ENCODE measurements around the gene ACAP3. TPM values are rescaled to one million over a fixed set of nuclear protein-coding genes. Genes with fewer than 3 reads are reported as not detected.

Gene ACAP3
- total RNA-seq, 1 donor from 2014 or later, result 10.7 TPM

DNA sequence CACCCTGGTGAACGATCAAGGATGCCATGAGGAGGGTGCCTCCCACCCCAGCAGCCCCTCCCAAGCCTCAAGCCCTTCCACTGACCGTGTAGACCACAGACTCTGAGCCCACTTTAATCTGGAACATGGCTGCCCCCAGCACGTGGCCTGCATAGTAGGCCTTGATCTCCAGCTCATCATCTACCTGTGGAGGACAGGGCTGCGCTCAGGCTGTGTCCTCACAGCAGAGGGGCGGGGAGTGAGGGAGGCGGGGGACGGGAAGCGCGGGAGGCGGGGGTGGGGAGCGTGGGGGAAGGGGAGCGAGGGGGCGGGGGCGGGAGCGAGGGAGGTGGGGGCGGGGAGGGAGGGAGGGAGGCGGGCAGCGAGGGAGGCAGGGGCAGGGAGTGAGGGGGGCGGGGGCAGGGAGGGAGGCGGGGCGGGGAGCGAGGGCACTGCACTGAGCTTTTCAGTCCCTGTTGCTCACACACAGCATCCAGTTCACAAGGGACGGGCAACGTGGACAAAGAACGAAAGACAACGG is 7.8 kb upstream of the ACAP3 start:
- peak overlapping the region; percentile 45 for H3K4me2 ChIP-seq
- Mint-ChIP-seq H3K4me3 (peak overlapping the region; percentile 13), H3K9me3 (no peaks in the 10 kb centered on the region), H3K27ac (no peak overlapping the region), H3K4me1 (peaks cover 6% of the 10 kb centered on the region), H3K27me3 (ENCODE audit: insufficient read depth, low read depth) (peaks cover 12% of the 10 kb centered on the region), H3K36me3 (peaks cover 11% of the 10 kb centered on the region)
- TF ChIP-seq, protein P1, sequence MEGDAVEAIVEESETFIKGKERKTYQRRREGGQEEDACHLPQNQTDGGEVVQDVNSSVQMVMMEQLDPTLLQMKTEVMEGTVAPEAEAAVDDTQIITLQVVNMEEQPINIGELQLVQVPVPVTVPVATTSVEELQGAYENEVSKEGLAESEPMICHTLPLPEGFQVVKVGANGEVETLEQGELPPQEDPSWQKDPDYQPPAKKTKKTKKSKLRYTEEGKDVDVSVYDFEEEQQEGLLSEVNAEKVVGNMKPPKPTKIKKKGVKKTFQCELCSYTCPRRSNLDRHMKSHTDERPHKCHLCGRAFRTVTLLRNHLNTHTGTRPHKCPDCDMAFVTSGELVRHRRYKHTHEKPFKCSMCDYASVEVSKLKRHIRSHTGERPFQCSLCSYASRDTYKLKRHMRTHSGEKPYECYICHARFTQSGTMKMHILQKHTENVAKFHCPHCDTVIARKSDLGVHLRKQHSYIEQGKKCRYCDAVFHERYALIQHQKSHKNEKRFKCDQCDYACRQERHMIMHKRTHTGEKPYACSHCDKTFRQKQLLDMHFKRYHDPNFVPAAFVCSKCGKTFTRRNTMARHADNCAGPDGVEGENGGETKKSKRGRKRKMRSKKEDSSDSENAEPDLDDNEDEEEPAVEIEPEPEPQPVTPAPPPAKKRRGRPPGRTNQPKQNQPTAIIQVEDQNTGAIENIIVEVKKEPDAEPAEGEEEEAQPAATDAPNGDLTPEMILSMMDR (IDR thresholded peaks at IDR 0.05), result no peak
- H3K79me2 ChIP-seq (ENCODE audit: low read depth), result peaks cover 45% of the 10 kb centered on the region
- H3K4me3 ChIP-seq, result no peak overlapping the region
- no peaks in the 10 kb centered on the region for H3K9me3 ChIP-seq (ENCODE audit: low read depth)
- H2AFZ ChIP-seq (replicated peaks), result no peak overlapping the region
- peak; percentile 43 for DNase-seq (ENCODE audit: low spot score)
- peaks cover 14% of the 10 kb centered on the region for H3F3A ChIP-seq (ENCODE audit: low read depth)
- H3K27ac ChIP-seq, result no peak overlapping the region
- no peaks in the 10 kb centered on the region for H3K36me3 ChIP-seq
- H4K20me1 ChIP-seq (ENCODE audit: low read depth), result peaks cover 71% of the 10 kb centered on the region
- H3K4me1 ChIP-seq, result peaks cover 7% of the 10 kb centered on the region
- H3K27me3 ChIP-seq, result no peaks in the 10 kb centered on the region
- H3K9ac ChIP-seq, result no peak overlapping the region

DNA sequence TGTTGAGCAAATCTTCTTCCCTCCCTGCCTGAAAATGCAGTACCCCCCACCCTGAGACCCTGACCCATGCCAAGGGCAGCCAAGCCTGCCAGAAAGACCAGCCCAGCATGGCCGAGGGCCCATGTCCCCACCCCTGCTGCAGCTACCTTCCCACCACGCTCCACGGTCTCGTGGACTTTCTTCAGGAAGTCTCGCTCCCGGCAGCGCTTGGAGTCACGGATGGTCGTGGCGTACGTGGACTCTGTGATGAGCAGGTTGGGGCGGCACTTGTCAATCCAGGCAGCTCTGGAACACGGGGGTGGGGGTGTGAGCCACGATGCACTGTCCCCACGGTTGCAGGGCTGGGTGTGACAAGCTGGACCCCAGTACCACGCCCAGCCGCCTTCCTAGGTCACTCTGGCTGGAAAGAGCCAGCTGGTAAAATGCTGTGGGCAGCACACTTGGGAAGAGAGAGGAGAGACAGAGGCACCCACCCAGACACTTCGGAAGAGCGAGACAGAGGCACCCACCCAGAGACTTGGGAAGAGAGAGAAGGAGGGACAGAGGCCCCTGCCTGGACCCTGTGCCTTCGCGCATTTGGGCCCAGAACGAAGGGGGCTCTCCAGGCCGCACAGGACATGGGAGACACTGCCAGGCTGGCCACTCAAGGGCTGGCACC is 7.1 kb upstream of the ACAP3 start:
- Histone ChIP-seq H2AFZ (replicated peaks) (no peak overlapping the region), H3K79me2 (ENCODE audit: low read depth) (peaks cover 38% of the 10 kb centered on the region), H3K27ac (no peak overlapping the region), H4K20me1 (ENCODE audit: low read depth) (peaks cover 70% of the 10 kb centered on the region), H3K9ac (no peak overlapping the region), H3K4me2 (no peak overlapping the region), H3K4me3 (no peak overlapping the region), H3K27me3 (no peaks in the 10 kb centered on the region), H3K4me1 (peaks cover 7% of the 10 kb centered on the region), H3K36me3 (no peaks in the 10 kb centered on the region), H3K9me3 (ENCODE audit: low read depth) (no peaks in the 10 kb centered on the region), H3F3A (ENCODE audit: low read depth) (peaks cover 16% of the 10 kb centered on the region)
- H3K4me1 Mint-ChIP-seq, result peaks cover 6% of the 10 kb centered on the region
- TF ChIP-seq EZH2phosphoT487 (IDR thresholded peaks at IDR 0.05), result no peak
- TF ChIP-seq EZH2 (IDR thresholded peaks at IDR 0.05), result no peak
- TF ChIP-seq, protein P1 (IDR thresholded peaks at IDR 0.05), result no peak
- H3K27ac Mint-ChIP-seq, result no peak overlapping the region
- DNase-seq (ENCODE audit: low spot score), result no peak
- peaks cover 11% of the 10 kb centered on the region for H3K36me3 Mint-ChIP-seq
- H3K27me3 Mint-ChIP-seq (ENCODE audit: insufficient read depth, low read depth), result peaks cover 9% of the 10 kb centered on the region
- no peak overlapping the region for H3K4me3 Mint-ChIP-seq
- H3K9me3 Mint-ChIP-seq, result no peaks in the 10 kb centered on the region

DNA sequence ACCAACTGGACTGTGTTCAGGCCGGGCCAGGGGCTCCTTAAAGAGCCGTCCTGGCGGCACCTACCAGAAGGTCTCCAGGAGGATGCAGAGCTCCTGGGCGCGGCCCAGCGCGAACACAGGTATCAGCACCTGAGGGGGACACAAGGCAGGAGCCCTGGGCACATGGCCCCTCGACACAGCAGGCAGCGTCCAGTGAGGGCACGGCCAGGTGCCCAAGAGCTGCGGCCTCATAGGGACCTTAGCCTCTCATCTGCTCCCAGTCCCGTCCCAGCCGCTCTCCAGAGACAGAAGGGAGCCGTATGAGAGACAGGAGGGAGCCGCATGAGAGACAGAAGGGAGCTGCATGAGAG is 6.5 kb upstream of the ACAP3 start:
- DNase-seq (ENCODE audit: low spot score), result no peak
- H3K27ac Mint-ChIP-seq, result no peak overlapping the region
- no peak overlapping the region for H3K9ac ChIP-seq
- no peaks in the 10 kb centered on the region for H3K9me3 ChIP-seq (ENCODE audit: low read depth)
- H3K36me3 ChIP-seq, result no peaks in the 10 kb centered on the region
- peaks cover 6% of the 10 kb centered on the region for H3K4me1 Mint-ChIP-seq
- no peak overlapping the region for H3K4me3 Mint-ChIP-seq
- no peak overlapping the region for H3K4me2 ChIP-seq
- H3K4me3 ChIP-seq, result no peak overlapping the region
- peaks cover 33% of the 10 kb centered on the region for H3K79me2 ChIP-seq (ENCODE audit: low read depth)
- H3F3A ChIP-seq (ENCODE audit: low read depth), result peaks cover 22% of the 10 kb centered on the region
- peaks cover 8% of the 10 kb centered on the region for H3K36me3 Mint-ChIP-seq
- H3K27me3 Mint-ChIP-seq (ENCODE audit: insufficient read depth, low read depth), result peaks cover 8% of the 10 kb centered on the region
- H3K9me3 Mint-ChIP-seq, result no peaks in the 10 kb centered on the region
- peaks cover 12% of the 10 kb centered on the region for H3K4me1 ChIP-seq
- H3K27ac ChIP-seq, result no peak overlapping the region
- no peak overlapping the region for H2AFZ ChIP-seq (replicated peaks)
- peaks cover 70% of the 10 kb centered on the region for H4K20me1 ChIP-seq (ENCODE audit: low read depth)
- H3K27me3 ChIP-seq, result peaks cover 4% of the 10 kb centered on the region
- TF ChIP-seq EZH2 (IDR thresholded peaks at IDR 0.05), result no peak
- no peak for TF ChIP-seq EZH2phosphoT487 (IDR thresholded peaks at IDR 0.05)
- TF ChIP-seq, protein P1 (IDR thresholded peaks at IDR 0.05), result no peak

Data from neural progenitor cell (in vitro differentiated cells).